GM12873 (cell line): ENCODE results near the gene DISP1.

Source experiments
- TF ChIP-seq, protein P1 (sequence below): IDR thresholded peaks from 2 replicates; pipeline ENCODE4 v1.5.1; 2012; ENCODE audit warnings: low read depth, mild to moderate bottlenecking, moderate library complexity, low read length, control low read depth; ENCODE audit not compliant: insufficient read depth; ENCODE audit errors: missing control alignments

Gene DISP1

DNA sequence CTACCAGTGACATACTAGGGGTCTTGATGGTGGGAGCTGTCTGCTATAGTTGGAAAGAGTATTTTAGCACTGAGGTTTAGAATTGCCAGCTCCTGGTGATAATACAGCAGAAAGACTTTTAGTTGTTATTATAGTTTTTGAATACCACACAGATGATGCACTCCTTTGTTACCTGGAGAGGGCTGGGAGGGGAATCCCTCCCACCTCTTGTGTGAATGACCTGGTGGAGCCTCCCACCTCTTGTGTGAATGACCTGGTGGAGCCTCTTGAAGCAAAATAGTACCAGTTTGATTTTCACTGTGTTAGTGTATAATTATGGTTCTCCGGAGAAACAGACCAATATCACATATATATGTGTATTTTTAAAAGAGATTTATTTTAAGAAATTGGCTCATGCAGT is 3.3 kb downstream of the DISP1 start:
- TF ChIP-seq, protein P1, sequence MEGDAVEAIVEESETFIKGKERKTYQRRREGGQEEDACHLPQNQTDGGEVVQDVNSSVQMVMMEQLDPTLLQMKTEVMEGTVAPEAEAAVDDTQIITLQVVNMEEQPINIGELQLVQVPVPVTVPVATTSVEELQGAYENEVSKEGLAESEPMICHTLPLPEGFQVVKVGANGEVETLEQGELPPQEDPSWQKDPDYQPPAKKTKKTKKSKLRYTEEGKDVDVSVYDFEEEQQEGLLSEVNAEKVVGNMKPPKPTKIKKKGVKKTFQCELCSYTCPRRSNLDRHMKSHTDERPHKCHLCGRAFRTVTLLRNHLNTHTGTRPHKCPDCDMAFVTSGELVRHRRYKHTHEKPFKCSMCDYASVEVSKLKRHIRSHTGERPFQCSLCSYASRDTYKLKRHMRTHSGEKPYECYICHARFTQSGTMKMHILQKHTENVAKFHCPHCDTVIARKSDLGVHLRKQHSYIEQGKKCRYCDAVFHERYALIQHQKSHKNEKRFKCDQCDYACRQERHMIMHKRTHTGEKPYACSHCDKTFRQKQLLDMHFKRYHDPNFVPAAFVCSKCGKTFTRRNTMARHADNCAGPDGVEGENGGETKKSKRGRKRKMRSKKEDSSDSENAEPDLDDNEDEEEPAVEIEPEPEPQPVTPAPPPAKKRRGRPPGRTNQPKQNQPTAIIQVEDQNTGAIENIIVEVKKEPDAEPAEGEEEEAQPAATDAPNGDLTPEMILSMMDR, result no peak

DNA sequence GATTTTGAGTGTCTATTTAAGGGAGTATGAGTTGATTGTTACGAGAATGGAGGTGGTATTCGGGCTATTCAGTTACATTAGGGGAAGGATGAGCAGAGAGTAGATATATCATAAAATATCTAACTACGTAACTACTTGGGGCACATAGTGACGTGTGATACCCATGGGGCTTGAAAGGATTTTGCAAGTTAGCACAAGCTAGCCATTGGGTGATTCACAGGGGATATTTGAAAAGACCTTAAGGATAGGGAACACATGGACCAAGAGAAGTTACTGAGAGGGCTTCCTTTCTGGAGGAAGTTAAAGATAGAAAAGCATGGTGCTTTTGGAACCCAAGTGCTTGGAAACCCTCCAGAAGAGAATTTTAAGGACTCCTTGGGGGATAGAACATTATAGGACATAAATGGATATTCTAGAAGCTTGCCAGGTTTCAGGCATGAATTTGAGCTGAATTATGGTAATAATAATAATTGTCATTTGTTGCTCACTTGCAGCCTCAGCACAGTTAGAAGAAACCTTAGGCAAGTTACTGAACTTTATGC is 5.4 kb downstream of the DISP1 start:
- TF ChIP-seq, protein P1, result no peak

DNA sequence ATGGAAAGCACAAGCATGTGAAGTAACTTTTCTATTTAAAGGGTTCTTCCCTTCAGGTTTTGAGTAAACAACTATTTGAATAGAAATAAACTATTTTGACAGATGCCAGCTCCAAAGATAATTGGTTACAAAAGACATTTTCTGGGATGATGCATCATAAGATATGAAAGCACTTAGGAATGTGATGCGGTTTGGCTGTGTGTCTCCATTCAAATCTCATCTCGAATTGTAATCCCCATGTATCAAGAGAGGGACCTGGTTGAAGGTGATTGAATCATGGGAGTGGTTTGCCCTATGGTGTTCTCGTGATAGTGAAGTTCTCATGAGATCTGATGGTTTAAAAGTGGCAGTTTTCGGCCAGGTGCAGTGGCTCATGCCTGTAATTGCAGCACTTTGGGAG is 6.4 kb downstream of the DISP1 start:
- TF ChIP-seq, protein P1, result no peak

DNA sequence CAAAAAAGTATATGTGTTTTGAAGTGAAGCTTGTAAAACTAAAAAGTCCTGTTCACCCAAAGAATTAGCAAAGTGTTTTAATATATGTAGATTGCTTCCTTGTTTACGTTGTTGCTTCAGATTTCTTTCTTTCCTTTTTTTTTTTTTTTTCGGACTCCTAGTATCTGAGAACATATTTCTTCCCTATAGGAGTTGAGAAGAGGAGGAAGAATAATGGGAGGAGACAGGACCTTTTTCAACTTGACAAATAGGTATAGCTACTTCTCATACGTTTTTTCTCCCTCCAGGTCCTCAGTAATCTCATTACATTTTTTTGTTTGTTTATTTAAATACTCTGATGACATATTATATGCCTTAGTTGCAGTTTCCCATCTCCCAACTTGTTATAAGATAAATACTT is 8.9 kb downstream of the DISP1 start:
- TF ChIP-seq, protein P1, result no peak

DNA sequence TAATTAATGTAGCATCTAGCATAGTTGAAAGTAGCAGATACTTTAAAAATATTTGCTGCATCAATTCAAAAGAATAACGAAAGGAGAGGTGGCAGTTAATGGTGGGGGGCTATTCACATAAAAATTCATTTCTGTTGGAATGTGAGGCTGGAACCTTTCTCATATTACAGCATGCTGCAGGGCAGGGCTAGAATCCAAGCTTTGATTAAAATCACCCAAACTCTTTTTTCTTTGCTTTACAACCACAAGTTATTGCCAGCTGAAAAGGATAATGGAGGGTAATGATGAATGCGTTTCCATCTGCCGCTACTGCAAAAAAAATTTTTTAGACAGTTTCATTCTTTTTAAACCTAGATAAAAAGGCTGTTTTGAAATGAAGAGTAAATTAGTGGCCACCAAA is 9.8 kb downstream of the DISP1 start:
- TF ChIP-seq, protein P1, result no peak

DNA sequence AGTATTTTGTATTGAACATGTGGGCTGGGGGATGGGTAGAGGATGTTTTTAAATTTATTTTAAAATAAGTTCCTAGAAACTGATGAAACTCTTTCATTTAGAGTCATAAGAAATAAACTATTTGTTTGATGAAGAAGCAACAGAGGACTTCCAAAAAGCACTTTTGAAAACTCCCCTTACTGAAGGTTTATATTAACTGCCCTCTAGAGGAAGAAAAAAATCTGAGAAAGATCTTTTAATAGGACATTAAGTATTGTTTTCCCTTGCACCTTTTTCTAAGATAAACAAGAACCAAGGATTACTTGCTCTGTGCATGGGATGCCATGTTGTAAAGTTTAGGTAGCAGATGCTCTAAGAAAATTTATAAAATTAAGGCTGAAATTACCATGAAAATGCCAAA is 14.1 kb downstream of the DISP1 start:
- TF ChIP-seq, protein P1, result no peak

DNA sequence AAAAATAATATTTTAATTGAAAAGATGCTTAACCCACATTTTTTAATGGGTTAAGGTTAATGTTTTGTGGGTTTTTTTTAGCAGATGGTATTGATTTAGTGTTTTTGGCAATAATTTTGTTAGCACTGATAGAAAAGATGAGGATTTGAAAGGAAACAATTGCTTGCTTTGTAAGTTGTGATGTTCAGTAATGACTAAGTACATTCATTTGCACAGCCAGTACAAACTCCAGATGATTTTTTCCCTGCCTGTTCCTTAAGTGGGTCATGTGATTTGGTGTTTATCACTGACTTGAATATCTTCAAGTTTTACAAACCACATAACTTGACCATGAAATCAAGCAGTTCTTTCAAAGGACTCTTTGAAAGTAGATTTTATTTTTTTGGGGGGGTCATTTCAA is 15.0 kb downstream of the DISP1 start:
- TF ChIP-seq, protein P1, result no peak
